GM18499 (cell line): Measurements from ENCODE around the gene PAAF1.

Experiments used
- ATAC-seq: cut with Tn5 transposase; IDR thresholded peaks from one replicate; pipeline ENCODE4 v1.9.1; 2021; ENCODE audit warnings: moderate number of reproducible peaks; ENCODE audit not compliant: insufficient read depth, unreplicated experiment

The PAAF1 gene

GRCh38 chr11:73876424-73877310, at the start of gene PAAF1, which contains the start of gene COA4:
Gene PAAF1, plus strand, starts transcription at chr11:73876999. Its CDS starts 23 bp downstream, at chr11:73877022.
Gene COA4, minus strand, starts transcription at chr11:73876846. Its CDS starts 3,468 bp downstream, at chr11:73873378.
- peak; percentile 89 for ATAC-seq

GRCh38 chr11:73830261-73830660, 46.5 kb upstream of the PAAF1 start:
- no peak for ATAC-seq

- ATAC-seq: no peak
These were observed 43.7 kb upstream of the PAAF1 start for GRCh38 chr11:73833067-73833466.

- ATAC-seq: no peak
These were observed 38.2 kb upstream of the PAAF1 start for GRCh38 chr11:73838443-73839122.

- ATAC-seq: no peak
These were observed 37.7 kb upstream of the PAAF1 start for GRCh38 chr11:73839123-73839457.

- ATAC-seq: no peak
These were observed 25.6 kb upstream of the PAAF1 start for GRCh38 chr11:73851046-73851764.

GRCh38 chr11:73852049-73852448, 24.8 kb upstream of the PAAF1 start:
- ATAC-seq: no peak

GRCh38 chr11:73854680-73855079, 22.1 kb upstream of the PAAF1 start:
- no peak for ATAC-seq

- no peak for ATAC-seq
These were observed 20.7 kb upstream of the PAAF1 start for GRCh38 chr11:73856031-73856567.

- ATAC-seq: no peak
These were observed 17.1 kb upstream of the PAAF1 start for GRCh38 chr11:73859671-73860070.

GRCh38 chr11:73860202-73860601, 16.6 kb upstream of the PAAF1 start:
- no peak for ATAC-seq

- ATAC-seq: no peak
These were observed 13.8 kb upstream of the PAAF1 start for GRCh38 chr11:73862986-73863385.

GRCh38 chr11:73866095-73866579, 10.7 kb upstream of the PAAF1 start:
- ATAC-seq: no peak

GRCh38 chr11:73866586-73866996, 10.2 kb upstream of the PAAF1 start:
- no peak for ATAC-seq

- ATAC-seq: no peak
These were observed 7.4 kb upstream of the PAAF1 start for GRCh38 chr11:73869332-73869949.

GRCh38 chr11:73870261-73870660, 6.5 kb upstream of the PAAF1 start:
- ATAC-seq: no peak

GRCh38 chr11:73872749-73873357, 3.9 kb upstream of the PAAF1 start:
- no peak for ATAC-seq

- no peak for ATAC-seq
These were observed 1.4 kb upstream of the PAAF1 start for GRCh38 chr11:73875380-73875779.

GRCh38 chr11:73875840-73876239, 959 bp upstream of the PAAF1 start:
- ATAC-seq: no peak

- no peak for ATAC-seq
These were observed 2.0 kb downstream of the PAAF1 start for GRCh38 chr11:73878771-73879170.
